HG03442 (cell line): ENCODE measurements around the gene TMEM47.

Source experiments
- ATAC-seq: cut with Tn5 transposase; IDR thresholded peaks from one replicate; pipeline ENCODE4 v1.9.1; 2021; ENCODE audit warnings: mild to moderate bottlenecking, moderate library complexity; ENCODE audit not compliant: unreplicated experiment

TMEM47 gene

DNA sequence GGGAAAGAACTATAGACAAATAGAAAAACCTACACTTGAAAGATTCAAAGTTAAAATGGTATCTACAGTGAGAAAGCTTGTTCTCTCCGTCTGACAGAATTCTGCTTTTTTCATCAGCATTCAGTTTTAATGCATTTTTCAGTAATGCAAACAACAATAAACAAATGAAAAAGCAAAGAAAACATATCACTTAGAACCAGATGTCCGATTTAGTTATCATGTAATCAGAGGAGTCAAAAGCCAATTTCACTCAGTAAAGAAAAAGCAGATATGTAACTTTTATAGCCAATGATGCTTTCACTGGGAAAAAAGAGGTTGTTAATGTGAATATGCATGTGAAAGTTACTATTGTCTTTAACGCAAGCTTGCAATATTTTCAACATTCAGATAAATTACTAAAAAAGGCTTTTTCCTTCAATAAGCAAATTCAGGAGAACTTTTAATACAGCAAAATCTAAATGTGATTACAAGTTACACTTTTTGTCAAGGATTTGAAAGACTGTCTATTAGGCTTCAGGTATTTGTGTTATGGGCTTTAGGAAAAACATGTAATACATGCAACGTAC is 70.7 kb downstream of the TMEM47 start:
- ATAC-seq = no peak

DNA sequence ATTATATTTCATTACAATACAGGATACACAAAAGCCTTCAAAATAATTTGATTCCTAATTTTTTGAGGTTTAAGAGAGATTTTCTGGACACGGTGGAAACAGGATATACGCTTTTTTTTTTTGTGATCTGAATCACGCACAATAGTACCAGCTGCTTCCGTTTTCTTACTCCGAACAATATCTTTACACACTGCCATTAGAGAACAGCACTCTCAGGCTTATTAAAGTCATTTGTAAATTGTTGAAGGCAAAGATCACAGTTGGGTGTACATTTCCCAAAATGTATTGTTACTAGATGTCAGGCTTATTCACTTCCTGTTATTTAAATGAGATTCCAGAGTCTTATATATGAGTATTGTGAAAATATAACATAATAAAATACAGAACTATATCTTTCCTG is 71.5 kb downstream of the TMEM47 start:
- ATAC-seq = no peak

DNA sequence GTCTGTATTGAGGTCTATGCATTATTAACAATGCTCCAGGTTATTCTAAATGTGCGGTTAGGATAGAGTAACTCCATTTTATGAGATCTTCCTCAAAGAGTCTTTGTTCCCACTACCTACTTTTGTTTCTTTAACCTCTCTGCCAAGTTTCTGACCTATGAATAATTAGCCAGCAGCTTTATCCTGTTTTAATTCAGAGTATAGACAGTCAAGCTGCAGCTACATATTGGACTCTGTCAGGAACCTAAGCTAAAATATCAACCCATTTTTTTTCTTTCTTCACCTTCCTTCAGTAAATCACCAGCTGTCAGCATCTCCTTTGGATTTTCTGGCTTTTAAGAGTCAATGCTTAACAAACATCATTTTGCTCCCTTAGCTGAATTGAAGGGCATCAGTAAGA is 72.3 kb downstream of the TMEM47 start:
- no peak for ATAC-seq

DNA sequence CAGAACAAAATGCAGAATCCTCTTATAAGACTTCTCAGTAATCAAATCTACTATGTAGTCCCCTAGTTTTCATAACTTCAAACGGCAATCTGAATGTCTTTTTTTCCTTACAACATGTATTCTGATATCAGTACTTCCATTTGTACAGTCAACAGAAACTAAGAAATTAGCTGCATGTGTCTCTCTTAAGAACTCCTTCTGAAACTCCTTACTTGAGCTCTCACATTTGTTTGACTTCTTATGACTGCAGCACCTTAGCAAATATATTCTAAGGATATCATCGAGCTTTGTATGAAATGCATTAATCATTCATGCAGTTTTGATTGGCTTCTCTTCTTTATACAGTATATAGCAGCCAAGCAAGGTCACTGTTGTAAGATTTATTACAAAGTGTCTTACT is 77.0 kb downstream of the TMEM47 start:
- no peak for ATAC-seq

DNA sequence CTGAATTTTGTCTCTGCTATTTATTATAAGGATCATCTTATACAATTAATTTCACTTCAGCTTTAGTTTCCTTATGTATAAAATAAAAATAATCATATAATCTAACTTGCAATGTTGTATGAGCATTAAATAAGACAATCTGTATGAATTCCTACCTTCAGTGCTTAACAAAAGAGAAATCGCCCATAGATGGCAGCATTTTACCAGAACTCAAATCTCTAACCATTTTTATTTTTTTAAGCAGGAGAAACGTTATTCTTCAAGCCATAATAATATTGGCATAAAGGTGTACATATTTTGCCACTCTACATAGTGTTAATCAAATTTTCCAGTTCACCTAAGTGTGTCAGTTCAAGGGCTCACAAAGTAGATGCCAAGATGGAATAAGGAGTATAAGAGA is 78.8 kb downstream of the TMEM47 start:
- no peak for ATAC-seq
